NT2/D1 (cell line): ENCODE data around the gene RGS14.

Experiments used
- SUZ12 ChIP-seq: IDR thresholded peaks from 2 replicates; pipeline ENCODE4 v1.6.1; 2011; ENCODE audit not compliant: insufficient read length, insufficient read depth; ENCODE audit errors: extremely low read depth
- YY1 ChIP-seq: IDR thresholded peaks from 2 replicates; pipeline ENCODE4 v1.6.1; 2011; ENCODE audit not compliant: insufficient read length, insufficient read depth
- ZNF274 ChIP-seq: IDR thresholded peaks from 2 replicates; pipeline ENCODE4 v1.6.1; 2011; ENCODE audit warnings: mild to moderate bottlenecking, low read depth, low read length

DNA sequence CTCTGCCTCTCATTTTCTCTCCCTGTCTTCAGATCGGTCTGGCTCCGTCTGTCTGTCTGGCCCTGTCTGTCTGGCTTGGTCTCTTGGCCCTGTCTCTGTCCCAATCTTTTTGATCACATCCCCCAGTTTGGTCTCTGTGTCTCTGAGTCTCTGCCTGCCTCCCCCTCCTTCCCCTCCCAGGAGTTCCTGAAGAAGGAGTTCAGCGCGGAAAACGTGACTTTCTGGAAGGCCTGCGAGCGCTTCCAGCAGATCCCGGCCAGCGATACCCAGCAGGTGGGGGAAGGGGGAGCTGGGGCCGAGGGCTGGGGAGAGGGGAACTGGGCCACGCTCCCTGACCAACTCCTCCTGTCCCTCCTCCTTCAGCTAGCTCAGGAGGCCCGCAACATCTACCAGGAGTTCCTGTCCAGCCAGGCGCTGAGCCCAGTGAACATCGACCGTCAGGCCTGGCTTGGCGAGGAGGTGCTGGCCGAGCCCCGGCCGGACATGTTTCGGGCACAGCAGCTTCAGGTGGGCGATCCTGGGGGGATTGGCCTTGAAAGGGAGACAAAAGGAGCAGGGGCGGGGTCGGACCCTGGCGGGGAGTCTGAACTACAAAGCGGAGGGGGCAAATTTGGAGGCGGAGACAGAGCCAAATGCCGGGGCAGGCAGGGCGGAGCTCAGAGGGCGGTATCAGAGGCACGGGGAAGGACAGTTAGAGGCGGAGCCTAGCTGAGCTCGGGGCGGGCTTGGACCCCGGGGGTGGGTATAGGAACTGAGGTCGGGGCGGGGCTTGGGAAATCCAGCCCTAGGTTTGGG is 9.0 kb downstream of the RGS14 start:
- TF ChIP-seq YY1 (no peak), ZNF274 (no peak), SUZ12 (no peak)
